HG03571 (cell line): ENCODE data around the gene PHF12.
A peak's percentile ranks its signal among the peaks of the same experiment; 100 is the strongest.
"Not testable (repeated sequence)": the region's sequence is repeated elsewhere in the genome, so short reads cannot be mapped to it uniquely, and the experiment has no call there.

ENCODE experiments used
- ATAC-seq: cut with Tn5 transposase; IDR thresholded peaks from one replicate; pipeline ENCODE4 v1.9.1; 2021; ENCODE audit not compliant: unreplicated experiment

The PHF12 gene

GRCh38 chr17:28904800-28905199 lies 46.5 kb downstream of the PHF12 start:
- ATAC-seq = no peak

GRCh38 chr17:28903546-28903841 lies 47.8 kb downstream of the PHF12 start:
- not testable (repeated sequence) for ATAC-seq

DNA sequence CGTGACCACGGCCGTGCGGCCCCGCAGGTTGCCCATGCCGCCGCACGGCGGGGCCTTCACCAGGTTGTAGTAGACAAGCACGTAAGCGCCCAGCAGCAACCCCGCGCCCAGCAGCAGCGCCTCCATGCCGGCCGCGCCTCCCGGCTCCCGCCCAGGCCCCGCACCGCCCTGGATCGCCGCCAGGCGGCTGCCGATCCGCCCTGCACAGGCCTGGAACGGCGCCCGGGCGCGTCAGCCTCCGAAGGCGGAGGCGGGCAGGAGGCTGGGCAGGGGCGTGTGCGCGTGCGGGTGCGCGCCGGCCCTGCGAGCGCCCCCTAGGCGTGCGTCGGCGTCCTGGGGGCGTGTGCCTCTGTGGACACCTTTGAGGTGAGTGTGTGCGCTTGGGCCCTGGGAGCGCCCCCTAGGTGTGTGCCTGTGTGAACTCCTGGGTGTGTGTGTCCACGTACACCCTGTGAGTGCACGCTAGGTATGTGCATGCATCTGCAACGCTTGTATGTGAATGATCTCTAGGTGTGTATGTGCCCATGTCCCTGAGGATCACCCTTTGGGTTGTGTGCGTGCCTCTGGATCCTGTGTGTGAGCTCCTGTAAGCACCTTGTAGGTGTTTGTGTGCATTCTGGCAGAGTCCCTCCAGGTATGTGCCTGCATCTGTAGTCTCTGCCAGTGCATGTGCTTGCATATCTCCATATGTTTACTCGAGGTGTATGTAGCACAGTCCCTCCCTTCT lies 48.3 kb downstream of the PHF12 start, which contains the start of gene DHRS13:
Gene DHRS13 (minus strand): TSS at position 261 of the 727 bp plus-strand sequence. CDS start 135 bp downstream, at position 126.
- peak; percentile 83 for ATAC-seq

GRCh38 chr17:28901866-28902818 lies 49.2 kb downstream of the PHF12 start:
- peak; percentile 32 for ATAC-seq

DNA sequence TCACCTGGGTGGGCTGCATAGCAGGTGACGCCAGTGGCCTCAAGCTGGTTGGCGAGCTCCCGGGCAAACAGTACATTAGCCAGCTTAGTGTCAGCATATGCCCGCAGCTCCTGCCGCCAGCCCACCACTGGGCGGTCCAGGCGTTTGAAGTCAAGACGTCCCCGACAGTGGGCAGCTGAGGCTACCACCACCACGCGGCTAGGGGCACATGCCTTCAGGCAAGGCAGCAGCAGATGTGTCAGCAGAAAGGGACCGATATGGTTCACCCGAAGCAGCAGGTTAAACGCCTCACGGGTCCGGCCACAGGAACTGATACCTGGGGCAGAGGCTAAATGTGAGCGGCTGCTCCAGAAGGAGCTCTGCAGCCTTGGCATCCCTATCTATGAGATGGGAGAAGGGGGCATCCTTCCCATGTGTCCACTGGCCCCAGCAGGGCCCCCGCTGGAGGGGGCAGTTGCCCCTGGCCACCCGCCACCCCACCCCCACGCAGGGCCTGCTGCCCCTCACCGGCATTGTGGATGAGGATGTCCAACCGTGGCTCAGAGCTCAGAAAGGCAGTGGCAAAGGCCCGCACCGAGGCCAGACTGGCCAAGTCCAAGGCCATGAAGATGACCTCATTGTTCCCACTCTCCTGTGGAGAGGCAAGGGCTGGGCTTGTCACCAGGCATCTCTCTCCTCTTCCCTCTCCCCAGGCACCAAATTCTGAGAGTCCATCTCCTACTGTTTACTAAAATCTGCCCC lies 50.2 kb downstream of the PHF12 start:
- ATAC-seq = no peak

GRCh38 chr17:28899212-28899815 lies 52.0 kb downstream of the PHF12 start:
- ATAC-seq = no peak

DNA sequence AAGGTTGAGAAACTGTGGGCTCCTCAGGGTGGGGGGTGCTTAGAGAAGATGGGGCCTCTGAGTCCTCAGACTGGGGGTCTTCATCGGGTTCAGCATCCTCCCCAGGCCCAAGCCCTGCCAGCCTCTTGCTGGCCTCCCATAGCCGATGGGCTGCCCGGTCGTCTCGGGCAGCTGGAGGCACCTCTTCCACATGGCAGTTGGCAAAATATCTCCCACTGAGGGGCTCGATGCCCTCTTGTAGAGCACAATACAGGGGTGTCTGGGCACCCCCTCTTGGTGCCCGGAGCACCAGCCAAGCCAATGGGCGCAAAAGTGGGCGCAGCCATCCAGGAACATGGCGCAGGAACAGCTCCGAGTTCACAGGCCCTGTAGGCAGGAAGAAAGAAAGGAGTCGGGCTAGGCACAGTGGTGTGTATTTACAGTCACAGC lies 52.8 kb downstream of the PHF12 start:
- ATAC-seq = no peak

GRCh38 chr17:28897769-28898526 lies 53.4 kb downstream of the PHF12 start:
- no peak for ATAC-seq

GRCh38 chr17:28896884-28897768 lies 54.2 kb downstream of the PHF12 start, which contains the start of gene FLOT2:
Gene FLOT2 (minus strand): TSS chr17:28897733. CDS start chr17:28897574, 159 bp downstream.
- no peak for ATAC-seq

- no peak for ATAC-seq
Observed at GRCh38 chr17:28896491-28896883, 54.8 kb downstream of the PHF12 start.

- no peak for ATAC-seq
Observed at GRCh38 chr17:28895794-28896447, 55.4 kb downstream of the PHF12 start.

DNA sequence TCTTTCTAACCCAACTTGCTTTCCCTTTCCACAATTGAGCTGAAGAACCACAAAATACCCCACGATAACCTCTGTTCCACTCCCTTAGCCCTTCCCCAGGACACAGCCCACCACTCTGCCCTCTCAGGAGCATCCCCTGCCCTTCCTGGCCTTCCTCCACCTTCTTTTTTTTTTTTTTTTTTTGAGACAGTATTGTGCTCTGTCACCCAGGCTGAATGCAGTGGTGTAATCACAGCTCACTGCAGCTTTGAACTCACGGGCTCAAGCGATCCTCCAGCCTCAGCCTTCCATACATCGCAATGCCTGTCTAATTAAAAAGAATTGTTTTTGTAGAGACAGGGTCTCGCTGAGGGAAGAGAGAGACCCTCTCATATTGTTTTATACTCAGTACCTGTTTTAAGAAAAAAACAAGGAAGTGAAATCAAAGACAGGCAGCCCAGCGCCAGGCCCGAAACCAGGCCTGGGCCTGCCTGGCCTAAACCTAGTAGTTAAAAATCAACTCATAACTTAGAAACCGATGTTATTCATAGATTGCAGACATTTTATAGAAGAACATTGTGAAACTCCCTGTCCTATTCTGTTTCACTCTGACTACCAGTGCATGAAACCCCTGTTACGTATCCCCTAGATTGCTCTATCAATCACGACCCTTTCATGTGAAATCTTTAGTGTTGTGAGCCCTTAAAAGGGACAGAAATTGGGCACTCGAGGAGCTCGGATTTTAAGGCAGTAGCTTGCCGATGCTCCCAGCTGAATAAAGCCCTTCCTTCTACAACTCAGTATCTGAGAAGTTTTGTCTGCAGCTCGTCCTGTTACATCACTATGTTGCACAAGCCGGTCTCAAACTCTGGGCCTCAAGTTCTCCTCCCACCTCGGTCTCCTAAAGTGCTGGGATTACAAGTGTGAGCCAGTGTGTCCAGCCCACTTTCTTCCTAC lies 57.8 kb downstream of the PHF12 start:
- ATAC-seq = not testable (repeated sequence)

- no peak for ATAC-seq
Observed at GRCh38 chr17:28892024-28892423, 59.3 kb downstream of the PHF12 start.

- no peak for ATAC-seq
Observed at GRCh38 chr17:28891201-28891600, 60.1 kb downstream of the PHF12 start.

DNA sequence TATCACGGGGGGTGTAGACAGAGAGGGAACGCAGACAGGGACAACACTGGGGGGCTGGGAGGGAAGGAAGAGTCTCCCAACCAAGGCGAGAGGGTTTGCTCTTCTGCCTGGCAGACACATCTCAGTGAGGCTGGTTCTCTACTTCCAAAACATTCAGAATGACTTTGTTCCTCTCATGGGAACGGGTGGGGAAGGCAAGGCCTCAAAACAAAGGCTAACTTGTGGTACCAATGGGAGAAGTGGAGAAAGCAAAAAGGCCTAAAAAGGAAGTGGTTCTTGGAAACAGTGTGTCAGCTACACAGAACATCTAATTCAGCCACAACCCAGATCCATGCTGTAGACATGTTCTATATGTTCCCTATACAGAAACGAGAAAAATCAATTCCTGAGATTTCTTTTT lies 61.3 kb downstream of the PHF12 start:
- no peak for ATAC-seq

- ATAC-seq = no peak
Observed at GRCh38 chr17:28888832-28889231, 62.5 kb downstream of the PHF12 start.

- no peak for ATAC-seq
Observed at GRCh38 chr17:28887871-28888471, 63.3 kb downstream of the PHF12 start.
